Measurements from ENCODE around the gene KRTAP5-9. TPM values are rescaled to one million over a fixed set of nuclear protein-coding genes. Genes with fewer than 3 reads are reported as not detected.

The KRTAP5-9 gene
- total and polyA plus RNA-seq, 10 donors, result 0.29 to 1.1 (median 0.51) TPM; not detected in 3

GRCh38 chr11:71505001-71505400, 43.2 kb upstream of the KRTAP5-9 start:
- no peak for TF ChIP-seq CTCF (IDR thresholded peaks at IDR 0.05 in 8 of 11, conservative IDR thresholded peaks at IDR 0.05 in 3 of 11)
- no peak for TF ChIP-seq POLR2A (IDR thresholded peaks at IDR 0.05)
- TF ChIP-seq POLR2AphosphoS5 (IDR thresholded peaks at IDR 0.05), result no peak
- Histone ChIP-seq H3K36me3 (peaks cover 4 to 71% (median 41%) of the 10 kb centered on the region in 6 donors), H3K27me3 (replicated peaks in 1 of 7) (no peaks in the 10 kb centered on the region), H3K9me3 (peaks cover 0 to 40% (median 32%) of the 10 kb centered on the region in 8 donors), H3K27ac (no peak overlapping the region), H3K4me1 (peaks cover 0 to 9% (median 0%) of the 10 kb centered on the region in 6 donors), H3K4me3 (no peak overlapping the region)
- DNase-seq, result no peak
- WGBS, 5 donors, result 60 to 79% (median 75%) methylated on average over 2 of the region's 2 CpGs
- intact Hi-C loops (cut with DNase I; ENCODE audit: low total_unique reads), result no loop called here

DNA sequence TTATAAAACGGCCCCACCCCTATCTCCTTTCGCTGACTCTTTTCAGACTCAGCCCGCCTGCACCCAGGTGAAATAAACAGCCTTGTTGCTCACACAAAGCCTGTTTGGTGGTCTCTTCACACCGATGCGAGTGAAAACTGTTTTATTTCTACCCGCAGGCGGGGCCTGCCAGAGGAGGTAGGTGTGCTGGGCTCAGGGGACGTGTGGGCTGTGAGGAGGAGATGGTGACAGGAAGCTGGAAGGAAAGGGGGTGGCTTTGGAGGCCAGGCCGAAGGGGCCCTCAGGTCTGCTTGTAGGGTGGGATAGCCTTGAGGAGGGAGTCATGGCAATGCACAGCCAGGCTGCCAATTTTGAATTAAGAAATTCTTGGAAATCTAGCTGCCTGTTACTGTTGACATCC, 42.4 kb upstream of the KRTAP5-9 start:
- DNase-seq, result no peak
- Histone ChIP-seq H3K36me3 (peaks cover 4 to 63% (median 33%) of the 10 kb centered on the region in 6 donors), H3K4me1 (peaks cover 0 to under 1% (median 0%) of the 10 kb centered on the region in 6 donors), H3K9me3 (peaks cover 0 to 47% (median 40%) of the 10 kb centered on the region in 8 donors), H3K27me3 (replicated peaks in 1 of 7) (no peaks in the 10 kb centered on the region), H3K27ac (no peak overlapping the region), H3K4me3 (no peak overlapping the region)
- TF ChIP-seq POLR2AphosphoS5 (IDR thresholded peaks at IDR 0.05) (no peak), POLR2A (IDR thresholded peaks at IDR 0.05) (no peak), CTCF (IDR thresholded peaks at IDR 0.05 in 8 of 11, conservative IDR thresholded peaks at IDR 0.05 in 3 of 11) (no peak)
- 76 to 90% (median 83%) methylated on average over 9 of the region's 9 CpGs for WGBS, 5 donors
- intact Hi-C loops (cut with DNase I; ENCODE audit: low total_unique reads), result no loop called here

DNA sequence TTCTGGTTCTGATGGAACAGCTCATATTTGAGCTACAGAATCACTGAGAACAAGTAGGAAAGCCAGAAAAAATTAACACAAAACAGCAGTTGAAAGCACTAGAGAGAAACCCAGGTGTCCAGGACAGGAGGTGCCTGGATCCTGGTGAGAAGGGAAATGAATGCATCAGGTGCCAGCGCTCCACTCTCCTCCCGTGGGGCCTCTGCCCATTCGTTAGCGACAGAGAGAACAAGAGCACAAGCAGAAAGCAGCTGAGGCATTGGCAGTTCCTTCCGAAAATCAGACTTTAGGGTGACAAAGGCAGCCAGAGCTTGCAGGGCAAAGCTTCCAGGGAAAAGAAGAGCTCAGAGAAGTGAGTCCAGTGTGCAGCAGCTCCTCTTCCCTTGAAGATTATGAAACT, 41.1 kb upstream of the KRTAP5-9 start:
- Histone ChIP-seq H3K4me3 (no peak overlapping the region), H3K4me1 (no peaks in the 10 kb centered on the region), H3K27me3 (replicated peaks in 1 of 7) (no peaks in the 10 kb centered on the region), H3K9me3 (peaks cover 0 to 57% (median 53%) of the 10 kb centered on the region in 8 donors), H3K27ac (no peak overlapping the region), H3K36me3 (peaks cover 0 to 50% (median 20%) of the 10 kb centered on the region in 6 donors)
- WGBS, 5 donors, result 83 to 94% (median 91%) methylated on average over 5 of the region's 5 CpGs
- intact Hi-C loops (cut with DNase I; ENCODE audit: low total_unique reads), result no loop called here
- TF ChIP-seq CTCF (IDR thresholded peaks at IDR 0.05 in 8 of 11, conservative IDR thresholded peaks at IDR 0.05 in 3 of 11) (no peak), POLR2A (IDR thresholded peaks at IDR 0.05) (no peak), POLR2AphosphoS5 (IDR thresholded peaks at IDR 0.05) (no peak)
- DNase-seq, result no peak

DNA sequence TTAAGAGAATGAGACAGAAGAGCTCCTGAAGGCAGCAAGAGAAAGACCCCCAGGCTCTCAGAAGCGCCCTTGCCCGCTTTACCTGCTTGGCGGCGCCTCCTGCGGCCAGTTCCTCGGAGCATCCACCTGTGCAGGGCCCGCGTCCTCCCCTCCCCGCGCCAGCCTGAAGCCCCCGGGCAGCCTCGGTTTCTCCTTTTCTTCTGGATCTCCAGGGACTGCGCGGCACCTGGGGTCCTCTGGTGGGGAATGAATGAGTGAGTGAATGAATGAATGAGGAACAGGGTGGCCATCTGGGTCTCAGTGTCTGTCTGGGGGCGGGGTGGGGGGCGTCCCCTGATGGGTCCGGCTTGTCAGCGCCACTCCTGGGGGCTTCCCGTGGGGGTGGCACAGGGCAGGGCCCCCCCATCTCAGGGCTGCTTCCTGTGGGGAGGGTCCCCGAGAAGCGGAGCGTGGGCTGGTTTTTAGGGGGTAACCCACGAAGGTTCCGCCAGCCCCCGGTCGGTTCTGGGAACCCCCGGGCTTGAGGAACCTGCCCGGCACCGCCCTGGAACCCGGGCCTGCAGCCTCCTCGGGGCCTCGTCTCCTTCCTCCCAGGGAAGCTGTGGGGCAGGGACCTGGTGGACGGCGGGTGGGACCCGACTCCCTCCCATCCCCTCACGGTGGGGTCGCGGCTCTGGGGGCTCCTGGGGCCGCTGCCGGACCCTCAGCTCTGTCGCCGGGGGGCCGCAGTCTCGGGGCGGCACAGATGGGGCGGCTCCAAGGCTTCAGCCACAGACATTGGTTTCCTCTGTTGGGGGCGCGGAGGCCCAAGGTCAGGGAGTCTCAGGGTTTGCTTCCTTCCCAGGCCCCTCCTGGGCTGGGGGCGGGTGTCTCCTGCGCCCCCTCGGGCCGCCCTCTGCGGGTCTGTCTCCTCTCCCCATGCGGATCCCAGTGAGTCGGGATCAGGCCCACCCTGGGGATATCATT, 29.4 kb upstream of the KRTAP5-9 start:
- DNase-seq, result no peak
- no peaks in the 10 kb centered on the region for H3K36me3 ChIP-seq
- WGBS, 5 donors, result 90 to 94% (median 93%) methylated on average over 36 to 55 of the region's 55 CpGs
- no peak overlapping the region for H3K27ac ChIP-seq
- no peaks in the 10 kb centered on the region for H3K27me3 ChIP-seq (replicated peaks in 1 of 7)
- intact Hi-C loops (cut with DNase I; ENCODE audit: low total_unique reads), result no loop called here
- no peaks in the 10 kb centered on the region for H3K4me1 ChIP-seq
- peaks cover 0 to 8% (median 0%) of the 10 kb centered on the region in 8 donors for H3K9me3 ChIP-seq
- TF ChIP-seq POLR2A (IDR thresholded peaks at IDR 0.05) (no peak), CTCF (IDR thresholded peaks at IDR 0.05 in 8 of 11, conservative IDR thresholded peaks at IDR 0.05 in 3 of 11) (no peak), POLR2AphosphoS5 (IDR thresholded peaks at IDR 0.05) (no peak)
- no peak overlapping the region for H3K4me3 ChIP-seq
